Mesodermal cell (in vitro differentiated cells): ENCODE data around the gene PPARG.

ENCODE experiments used
- H3K27ac ChIP-seq: 2 replicates; pipeline ENCODE4 v1.7.0; 2013; ENCODE audit warnings: mild to moderate bottlenecking, low read depth, low read length, moderate library complexity; ENCODE audit not compliant: severe bottlenecking
- H3K36me3 ChIP-seq: 2 replicates; pipeline ENCODE4 v1.7.1; 2013; ENCODE audit warnings: mild to moderate bottlenecking, low read length, moderate library complexity; ENCODE audit not compliant: control insufficient read depth, insufficient read depth
- H3K4me1 ChIP-seq: one replicate; pipeline ENCODE4 v1.7.1; 2013; ENCODE audit warnings: mild to moderate bottlenecking, low read length; ENCODE audit not compliant: insufficient read depth, control insufficient read depth, poor library complexity, severe bottlenecking
- H3K4me3 ChIP-seq: 2 replicates; pipeline ENCODE4 v1.7.0; 2013; ENCODE audit warnings: low read length, control low read depth, mild to moderate bottlenecking; ENCODE audit not compliant: insufficient read depth, poor library complexity, severe bottlenecking; ENCODE audit errors: extremely low read depth
- H3K9me3 ChIP-seq: 2 replicates; pipeline ENCODE4 v1.7.1; 2013; ENCODE audit warnings: mild to moderate bottlenecking, low read length, moderate library complexity; ENCODE audit not compliant: control insufficient read depth
- WGBS, 2 experiments: methylation state at CpG; one replicate each; pipeline ENCODE4 v1.1.5; 2013; ENCODE audit warnings: missing lambda C conversion rate in 2 of 2; ENCODE audit not compliant: insufficient coverage in 2 of 2; 5-methylcytosine and 5-hydroxymethylcytosine counted together

Gene PPARG

GRCh38 chr3:12294885-12295580 is 6.2 kb downstream of the PPARG start:
- 88 to 100% methylated on average over 1 to 3 of the region's 6 CpGs for WGBS, 2 experiments
- H3K9me3 ChIP-seq: no peaks in the 10 kb centered on the region
- no peaks in the 10 kb centered on the region for H3K4me1 ChIP-seq
- H3K27ac ChIP-seq: no peak overlapping the region
- no peak overlapping the region for H3K4me3 ChIP-seq
- H3K36me3 ChIP-seq: no peaks in the 10 kb centered on the region

GRCh38 chr3:12296511-12296910 is 7.6 kb downstream of the PPARG start:
- H3K36me3 ChIP-seq: no peaks in the 10 kb centered on the region
- 100% methylated on average over 1 of the region's 4 CpGs for WGBS, 2 experiments
- H3K4me1 ChIP-seq: no peaks in the 10 kb centered on the region
- no peak overlapping the region for H3K27ac ChIP-seq
- no peaks in the 10 kb centered on the region for H3K9me3 ChIP-seq
- no peak overlapping the region for H3K4me3 ChIP-seq

- no peaks in the 10 kb centered on the region for H3K36me3 ChIP-seq
- H3K27ac ChIP-seq: no peak overlapping the region
- no peak overlapping the region for H3K4me3 ChIP-seq
- 89 to 100% methylated on average over 3 of the region's 8 CpGs for WGBS, 2 experiments
- no peaks in the 10 kb centered on the region for H3K4me1 ChIP-seq
- H3K9me3 ChIP-seq: no peaks in the 10 kb centered on the region
Measured at GRCh38 chr3:12299026-12299425, 10.2 kb downstream of the PPARG start.

GRCh38 chr3:12300137-12300536 is 11.3 kb downstream of the PPARG start:
- 100% methylated on average over 1 of the region's 4 CpGs for WGBS, 2 experiments
- Histone ChIP-seq H3K9me3 (no peaks in the 10 kb centered on the region), H3K27ac (no peak overlapping the region), H3K36me3 (no peaks in the 10 kb centered on the region), H3K4me3 (no peak overlapping the region), H3K4me1 (no peaks in the 10 kb centered on the region)

GRCh38 chr3:12301031-12301430 is 12.2 kb downstream of the PPARG start:
- Histone ChIP-seq H3K4me1 (no peaks in the 10 kb centered on the region), H3K9me3 (no peaks in the 10 kb centered on the region), H3K36me3 (no peaks in the 10 kb centered on the region), H3K27ac (no peak overlapping the region), H3K4me3 (no peak overlapping the region)
- WGBS, 2 experiments: 75 to 100% methylated on average over 1 of the region's 2 CpGs

GRCh38 chr3:12301513-12301912 is 12.6 kb downstream of the PPARG start:
- H3K9me3 ChIP-seq: no peaks in the 10 kb centered on the region
- H3K36me3 ChIP-seq: no peaks in the 10 kb centered on the region
- H3K27ac ChIP-seq: no peak overlapping the region
- no peaks in the 10 kb centered on the region for H3K4me1 ChIP-seq
- WGBS, 2 experiments: 100% methylated on average over 1 of the region's 1 CpG; no CpG with 5 or more reads in 1 of the 2 experiments
- H3K4me3 ChIP-seq: no peak overlapping the region

- no peak overlapping the region for H3K27ac ChIP-seq
- WGBS, 2 experiments: 93 to 96% methylated on average over 4 to 5 of the region's 6 CpGs
- peaks cover under 1% of the 10 kb centered on the region for H3K4me1 ChIP-seq
- no peak overlapping the region for H3K4me3 ChIP-seq
- no peaks in the 10 kb centered on the region for H3K36me3 ChIP-seq
- H3K9me3 ChIP-seq: no peaks in the 10 kb centered on the region
Measured at GRCh38 chr3:12302564-12302963, 13.7 kb downstream of the PPARG start.

GRCh38 chr3:12303534-12303933 is 14.7 kb downstream of the PPARG start:
- no peak overlapping the region for H3K27ac ChIP-seq

GRCh38 chr3:12303993-12304392 is 15.1 kb downstream of the PPARG start:
- Histone ChIP-seq H3K9me3 (no peaks in the 10 kb centered on the region), H3K4me3 (no peak overlapping the region), H3K4me1 (peaks cover 6% of the 10 kb centered on the region), H3K27ac (no peak overlapping the region), H3K36me3 (no peaks in the 10 kb centered on the region)
- WGBS, 2 experiments: 89 to 100% methylated on average over 3 to 5 of the region's 6 CpGs

More at GRCh38 chr3:12303534-12303933, 14.7 kb downstream of the PPARG start:
- Histone ChIP-seq H3K4me1 (peaks cover 6% of the 10 kb centered on the region), H3K9me3 (no peaks in the 10 kb centered on the region), H3K4me3 (no peak overlapping the region), H3K36me3 (no peaks in the 10 kb centered on the region)
- WGBS, 2 experiments: 100% methylated on average over 1 to 2 of the region's 2 CpGs

GRCh38 chr3:12307136-12307535 is 18.3 kb downstream of the PPARG start:
- H3K4me1 ChIP-seq: peaks cover 6% of the 10 kb centered on the region
- H3K9me3 ChIP-seq: no peaks in the 10 kb centered on the region
- H3K36me3 ChIP-seq: no peaks in the 10 kb centered on the region
- no peak overlapping the region for H3K4me3 ChIP-seq
- no CpG with 5 or more reads among the region's 2 CpGs for WGBS, 2 experiments
- no peak overlapping the region for H3K27ac ChIP-seq

- Histone ChIP-seq H3K4me1 (peaks cover 6% of the 10 kb centered on the region), H3K9me3 (no peaks in the 10 kb centered on the region), H3K4me3 (no peak overlapping the region), H3K36me3 (no peaks in the 10 kb centered on the region), H3K27ac (no peak overlapping the region)
Measured at GRCh38 chr3:12308517-12308916, 19.6 kb downstream of the PPARG start.
